Mucosa of gallbladder (tissue), 1 donor: ENCODE data around the gene ATG101. TPM values are rescaled to one million over a fixed set of nuclear protein-coding genes. Genes with fewer than 3 reads are reported as not detected.

Source experiments
- DNase-seq: peaks from one replicate; pipeline ENCODE4 v3.0.0-alpha.2; 2020; ENCODE audit warnings: low spot score
- total RNA-seq: library from RNA; stranded (reverse); gene quantifications from one replicate; pipeline ENCODE4 v1.2.1, GENCODE V29; 2021
- donor health status: DM: no; HTN: no; CAD: no.

ATG101 gene
- 38.6 TPM for total RNA-seq

- DNase-seq = peak; percentile 91
Observed at GRCh38 chr12:52069327-52070184, at the start of gene ATG101. Gene ATG101 (plus strand): TSS chr12:52069978. CDS start chr12:52073651, 3,673 bp downstream.

GRCh38 chr12:52020539-52021336 lies 49.0 kb upstream of the ATG101 start:
- DNase-seq = no peak

- no peak for DNase-seq
Observed at GRCh38 chr12:52022841-52023181, 47.0 kb upstream of the ATG101 start.

GRCh38 chr12:52023182-52023975 lies 46.4 kb upstream of the ATG101 start:
- peak; percentile 87 for DNase-seq

GRCh38 chr12:52023976-52024688 lies 45.6 kb upstream of the ATG101 start:
- DNase-seq = no peak

GRCh38 chr12:52024845-52025230 lies 44.9 kb upstream of the ATG101 start:
- DNase-seq = peak; percentile 75

GRCh38 chr12:52026263-52026662 lies 43.5 kb upstream of the ATG101 start:
- no peak for DNase-seq

GRCh38 chr12:52027085-52027843 lies 42.5 kb upstream of the ATG101 start:
- no peak for DNase-seq

GRCh38 chr12:52029685-52030084 lies 40.1 kb upstream of the ATG101 start:
- no peak for DNase-seq

- peak; percentile 84 for DNase-seq
Observed at GRCh38 chr12:52032446-52032803, 37.4 kb upstream of the ATG101 start.

GRCh38 chr12:52032804-52033445 lies 36.9 kb upstream of the ATG101 start:
- DNase-seq = peak; percentile 97

- no peak for DNase-seq
Observed at GRCh38 chr12:52033446-52034140, 36.2 kb upstream of the ATG101 start.

- DNase-seq = no peak
Observed at GRCh38 chr12:52035190-52035589, 34.6 kb upstream of the ATG101 start.

GRCh38 chr12:52035926-52036325 lies 33.9 kb upstream of the ATG101 start:
- DNase-seq = no peak

GRCh38 chr12:52036587-52037171 lies 33.1 kb upstream of the ATG101 start:
- peak; percentile 91 for DNase-seq

- peak; percentile 60 for DNase-seq
Observed at GRCh38 chr12:52037248-52037861, 32.4 kb upstream of the ATG101 start.

GRCh38 chr12:52038447-52038846 lies 31.3 kb upstream of the ATG101 start:
- no peak for DNase-seq

GRCh38 chr12:52041035-52041434 lies 28.7 kb upstream of the ATG101 start:
- no peak for DNase-seq

- no peak for DNase-seq
Observed at GRCh38 chr12:52041695-52042123, 28.1 kb upstream of the ATG101 start.
